Pancreas (tissue), 10 donors: Measurements from ENCODE around the gene SLC38A5. TPM values are rescaled to one million over a fixed set of nuclear protein-coding genes. Genes with fewer than 3 reads are reported as not detected.

Experiments used
- ATAC-seq, 4 donors: fragments of 200-7000 bp; cut with Tn5 transposase; one replicate each; pipeline versions ENCODE4 v1.8.0 to v1.9.1; 2020; ENCODE audit warnings: mild to moderate bottlenecking in 4 of 4, moderate library complexity in 4 of 4
- DNase-seq, 6 donors: peaks; one replicate each; pipeline ENCODE4 v3.0.0-alpha.2; 2020
- FAIRE-seq: peaks from 2 replicates; lab custom pipeline; 2012; peaks lifted over from hg19 to GRCh38; lab: Jason Lieb, UNC
- H3K27ac ChIP-seq, 4 donors: fragments of 200-600 bp; sonication (generic); 1 replicate in 3 of 4; 2 replicates in 1 of 4; pipeline versions ENCODE4 v1.5.0 to v1.8.0; 2020
- H3K27me3 ChIP-seq, 4 donors: fragments of 200-600 bp; one replicate each; pipeline ENCODE4 v1.8.0; 2021
- H3K36me3 ChIP-seq, 3 donors: fragments of 200-600 bp; sonication (generic) in 1 of 3; one replicate each; pipeline versions ENCODE4 v1.5.0 to v1.8.0; 2020 to 2021
- H3K4me1 ChIP-seq, 3 donors: fragments of 200-600 bp; one replicate each; pipeline ENCODE4 v1.8.0; 2021
- H3K4me3 ChIP-seq, 4 donors: fragments of 200-600 bp; sonication (generic) in 2 of 4; one replicate each; pipeline versions ENCODE4 v1.5.0 to v1.8.0; 2020 to 2021
- H3K9me3 ChIP-seq, 4 donors: fragments of 200-600 bp; one replicate each; pipeline ENCODE4 v1.8.0; 2021
- CTCF ChIP-seq, 4 donors: fragments of 200-600 bp; sonication (generic) in 3 of 4; IDR thresholded peaks; one replicate each; pipeline versions ENCODE4 v1.5.0 to v1.8.0; 2021; ENCODE audit warnings: antibody characterized with exemption in 4 of 4
- WGBS, 2 donors: extraction: QIAGEN DNeasy Blood & Tissue Kit; methylation state at CpG; one replicate each; pipeline ENCODE4 v1.1.7; 2013; 5-methylcytosine and 5-hydroxymethylcytosine counted together
- intact Hi-C, 3 donors: fragments of 100-400 bp; cut with DNase I; formaldehyde crosslinking; loops; one replicate each; pipeline versions ENCODE4 v1.11.1 to v1.14.2; 2022
- polyA plus RNA-seq, 2 donors: library from polyadenylated mRNA; stranded (reverse); fragments of 200-250 nt; gene quantifications; one replicate each; pipeline ENCODE4 v1.2.3, GENCODE V29; 2013
- total RNA-seq, 6 donors: library from RNA; stranded (reverse); fragmentation: NEBNext Ultra II Directional in 4 of 6; extraction: Animal tissue kit (Norgen Biotek cat#: 25700) in 4 of 6; gene quantifications; one replicate each; pipeline versions ENCODE4 v1.2.1 to v1.2.4, GENCODE V29; 2021 to 2023
- donor health status: healthy with polysubstance abuse.
- donor health status: DM: no; HTN: no; CAD: no; lungs with moderate emphysema.
- donor health status: DM: no; HTN: no; CAD: no.
- donor health status: control.
- donor health status: control.
- donor health status: Bipolar disorder and iron deficiency.
- donor health status: DM: yes; HTN: yes; CAD: no.
- donor health status: DM: no; HTN: no; CAD: no.
- donor health status: DM: no; HTN: no; CAD: no.
- donor health status: DM: yes; HTN: yes; CAD: no.

The SLC38A5 gene
- total and polyA plus RNA-seq, 8 donors: 63.3 to 373 (median 150) TPM

GRCh38 chrX:48488034-48488433, 18.0 kb upstream of the SLC38A5 start:
- FAIRE-seq (no peak), DNase-seq (no peak), ATAC-seq (no peak)
- no peak for TF ChIP-seq CTCF (IDR thresholded peaks at IDR 0.05)
- WGBS, 2 donors: 71 to 88% methylated on average over 3 of the region's 3 CpGs
- Histone ChIP-seq H3K4me3 (no peak overlapping the region), H3K27me3 (no peaks in the 10 kb centered on the region), H3K9me3 (no peaks in the 10 kb centered on the region), H3K4me1 (no peaks in the 10 kb centered on the region), H3K36me3 (no peaks in the 10 kb centered on the region), H3K27ac (no peak overlapping the region)
- intact Hi-C loops: no loop called here

- no peak overlapping the region for H3K4me3 ChIP-seq
- intact Hi-C loops: no loop called here
- no peaks in the 10 kb centered on the region for H3K4me1 ChIP-seq
- TF ChIP-seq CTCF (IDR thresholded peaks at IDR 0.05): no peak
- H3K36me3 ChIP-seq: no peaks in the 10 kb centered on the region
- H3K9me3 ChIP-seq: no peaks in the 10 kb centered on the region
- DNase-seq (no peak), ATAC-seq (peak in 1 of 4 donors; percentile 49), FAIRE-seq (no peak)
- 78 to 84% methylated on average over 10 of the region's 10 CpGs for WGBS, 2 donors
- no peak overlapping the region for H3K27ac ChIP-seq
- no peaks in the 10 kb centered on the region for H3K27me3 ChIP-seq
These were observed 17.3 kb upstream of the SLC38A5 start for GRCh38 chrX:48487362-48487798.

- Histone ChIP-seq H3K9me3 (no peaks in the 10 kb centered on the region), H3K4me3 (no peak overlapping the region), H3K27ac (no peak overlapping the region), H3K27me3 (no peaks in the 10 kb centered on the region), H3K4me1 (no peaks in the 10 kb centered on the region), H3K36me3 (no peaks in the 10 kb centered on the region)
- no peak for TF ChIP-seq CTCF (IDR thresholded peaks at IDR 0.05)
- ATAC-seq: no peak
- whole genome bisulfite sequencing, 2 donors: 60 to 84% methylated on average over 7 of the region's 7 CpGs
- intact Hi-C loops: no loop called here
- DNase-seq: no peak
- FAIRE-seq: no peak
These were observed 12.5 kb upstream of the SLC38A5 start for GRCh38 chrX:48482526-48482925.

- H3K36me3 ChIP-seq: no peaks in the 10 kb centered on the region
These were observed 10.5 kb upstream of the SLC38A5 start for GRCh38 chrX:48480583-48480982.

More at GRCh38 chrX:48480583-48480982, 10.5 kb upstream of the SLC38A5 start:
- ATAC-seq: no peak
- intact Hi-C loops: no loop called here
- TF ChIP-seq CTCF (IDR thresholded peaks at IDR 0.05): no peak
- Histone ChIP-seq H3K27me3 (no peaks in the 10 kb centered on the region), H3K27ac (no peak overlapping the region), H3K9me3 (no peaks in the 10 kb centered on the region), H3K4me1 (no peaks in the 10 kb centered on the region), H3K4me3 (no peak overlapping the region)
- no peak for FAIRE-seq
- no peak for DNase-seq
- 71 to 88% methylated on average over 3 of the region's 3 CpGs for WGBS, 2 donors
